OCI-LY3 (cell line): ENCODE data around the gene CCDC178.

Experiments used
- CTCF ChIP-seq: fragments of 200-600, 300-600 bp; sonication (generic); IDR thresholded peaks from 2 replicates; pipeline ENCODE4 v1.5.1; 2014; ENCODE audit warnings: antibody characterized with exemption, low read length, low read depth
- EZH2phosphoT487 ChIP-seq: fragments of 200-600 bp; shearing (Covaris generic); IDR thresholded peaks from 2 replicates; pipeline ENCODE4 v1.6.1; 2018; ENCODE audit warnings: antibody characterized with exemption, mixed run types, low read depth

- no peak for TF ChIP-seq CTCF
- TF ChIP-seq EZH2phosphoT487 = no peak
These were observed 7.7 kb downstream of the CCDC178 start for GRCh38 chr18:33432857-33433256.
